ENCODE results near the gene TCF4.

Gene TCF4

DNA sequence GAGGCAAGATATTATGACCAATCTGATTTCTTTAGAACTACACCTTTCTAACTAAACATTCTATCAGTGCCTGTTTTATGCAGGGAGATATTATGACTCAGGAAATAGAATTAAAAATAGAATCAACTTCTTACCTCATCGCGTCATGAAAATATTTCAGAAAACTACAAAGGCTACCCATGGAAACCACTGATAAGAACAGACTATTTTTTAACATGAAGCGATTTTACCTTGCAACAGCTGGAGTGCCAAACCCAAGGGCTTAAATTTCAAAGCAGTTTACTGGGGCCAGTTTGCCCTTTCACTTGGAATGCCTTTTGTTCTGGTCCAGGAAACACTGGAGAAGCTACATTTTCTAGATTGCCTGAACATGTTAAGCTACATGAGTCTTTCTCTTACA is 323.9 kb downstream of the TCF4 start:
- DNase-seq (ENCODE audit: low read depth in 2 of 2), result no peak

DNA sequence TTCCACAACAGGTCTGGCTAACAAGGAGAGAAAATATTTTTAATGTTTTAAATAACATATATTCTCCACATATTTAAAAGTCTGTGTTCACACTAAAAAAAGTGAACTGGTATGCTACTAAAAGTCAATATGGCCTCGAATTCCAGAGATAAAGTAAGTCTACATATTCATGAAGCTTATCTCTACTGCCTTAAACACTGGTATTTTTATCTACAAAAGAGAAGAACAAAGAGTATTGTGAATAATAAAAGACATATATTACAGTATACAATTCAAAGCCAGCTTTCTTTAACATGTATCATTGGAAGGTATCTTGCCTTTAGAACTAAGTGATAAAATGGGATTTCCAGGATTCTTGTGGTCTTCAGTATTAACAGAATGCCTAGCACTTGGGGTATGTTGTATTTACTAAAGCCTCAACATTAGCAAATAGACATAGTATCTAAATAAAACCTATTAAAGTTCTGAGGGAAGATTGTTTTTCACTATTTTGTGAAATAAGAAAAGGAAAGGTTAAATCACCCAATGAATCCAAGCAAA is 325.9 kb downstream of the TCF4 start:
- DNase-seq (ENCODE audit: low read depth in 2 of 2), result no peak

DNA sequence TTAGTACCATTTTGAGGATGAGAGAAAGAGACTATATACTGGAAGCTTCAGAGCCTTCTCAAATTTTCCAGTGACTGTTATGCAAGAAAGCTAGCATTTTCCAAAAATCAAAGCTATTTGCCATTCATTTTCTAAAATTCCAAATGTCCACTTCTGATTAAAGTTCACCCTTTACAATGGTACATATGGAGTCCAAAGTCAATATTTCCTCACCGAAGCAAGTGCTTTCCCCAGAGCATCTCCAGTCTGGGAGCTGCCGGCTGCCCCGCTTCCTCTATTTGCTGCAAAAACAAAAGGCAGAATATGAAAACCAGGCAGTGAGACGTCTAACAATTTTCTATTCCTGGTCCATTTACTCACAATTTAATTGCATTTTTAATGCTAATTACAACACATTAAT is 326.7 kb downstream of the TCF4 start:
- no peak for DNase-seq (ENCODE audit: low read depth in 2 of 2)

DNA sequence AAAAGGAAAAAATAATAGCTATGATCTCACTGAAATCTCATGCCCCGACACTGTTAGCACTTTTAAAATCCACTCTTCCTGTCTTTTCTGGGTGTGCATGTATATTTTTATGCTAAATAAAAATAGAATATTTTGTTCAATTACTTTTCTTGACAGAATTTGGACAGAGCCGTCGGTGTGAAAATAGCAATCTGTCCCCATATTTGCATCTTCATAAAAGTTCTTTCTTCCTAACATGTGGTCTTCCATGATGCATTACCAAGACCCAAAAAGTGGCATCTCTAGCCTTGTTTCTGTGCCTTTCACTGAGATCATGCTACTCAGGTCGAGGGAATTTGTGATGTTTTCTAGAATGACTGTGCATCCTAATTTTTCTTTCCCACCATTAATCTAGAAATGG is 329.9 kb downstream of the TCF4 start:
- DNase-seq (ENCODE audit: low read depth in 2 of 2), result no peak

DNA sequence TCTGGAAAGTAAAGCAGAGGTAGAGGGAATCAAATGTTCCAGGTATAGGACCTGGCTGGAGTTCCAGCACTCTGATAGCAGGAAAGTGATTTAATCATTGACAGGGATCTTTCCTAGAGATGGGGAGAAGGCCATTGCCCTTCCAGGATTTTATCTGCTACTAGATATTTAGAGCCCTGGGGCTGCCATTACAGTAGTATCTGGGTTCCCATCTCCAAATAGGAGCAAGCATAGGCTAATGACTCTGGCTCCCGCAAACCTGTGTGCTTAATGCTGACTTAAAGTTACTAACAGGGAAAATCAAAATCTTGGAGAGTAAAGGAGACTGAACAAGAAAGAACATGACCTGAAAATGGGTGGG is 331.1 kb downstream of the TCF4 start:
- DNase-seq (ENCODE audit: low read depth in 2 of 2), result no peak

DNA sequence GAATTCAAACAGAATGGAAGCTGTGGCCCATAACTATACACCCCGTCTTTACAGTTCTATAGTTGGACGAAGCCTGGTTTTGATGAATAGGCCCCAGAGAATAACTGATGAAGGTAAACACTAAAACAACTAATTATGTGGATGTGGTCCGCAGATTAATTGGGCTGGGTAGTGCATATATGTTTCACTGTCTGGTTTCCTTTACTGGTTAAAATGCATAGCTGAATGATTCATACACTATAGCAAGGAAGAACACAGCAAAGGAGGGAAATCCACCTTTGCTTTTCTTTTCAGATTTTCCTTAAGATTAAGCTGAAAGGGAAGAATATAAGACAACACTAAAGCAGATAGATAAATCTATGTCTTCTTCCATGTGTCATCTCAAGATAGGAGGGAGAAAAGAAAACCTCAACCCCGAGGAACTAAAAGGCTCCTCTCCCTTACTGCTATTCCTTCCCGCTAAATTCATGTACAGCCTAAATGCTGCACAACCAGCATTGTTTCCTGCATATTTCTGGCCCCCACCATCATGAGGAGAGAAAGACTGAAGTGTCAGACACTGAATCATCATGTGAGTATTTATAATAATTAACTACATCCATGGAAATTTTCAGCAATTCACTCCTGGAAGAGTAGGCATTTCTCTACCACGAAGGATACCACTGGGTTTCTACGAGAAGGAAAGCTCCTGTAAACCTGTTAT is 331.6 kb downstream of the TCF4 start:
- no peak for DNase-seq (ENCODE audit: low read depth in 2 of 2)

DNA sequence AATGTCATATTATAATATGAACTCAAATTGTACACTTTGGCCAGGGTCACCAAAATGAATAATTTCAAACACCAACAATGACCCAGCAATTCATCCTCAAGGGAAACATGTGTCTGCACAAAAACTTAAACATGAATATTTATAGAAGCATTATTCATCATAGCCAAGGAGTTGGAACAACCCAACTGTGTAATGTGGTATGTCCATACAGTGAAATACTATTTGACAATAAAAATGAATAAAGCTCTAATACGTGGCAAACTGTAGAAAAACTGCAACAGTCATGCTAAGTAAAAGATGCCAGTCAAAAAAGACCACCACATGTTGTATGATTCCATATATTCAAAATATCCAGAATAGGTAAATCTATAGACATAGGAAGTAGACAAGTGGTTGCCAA is 334.2 kb downstream of the TCF4 start:
- DNase-seq (ENCODE audit: low read depth in 2 of 2), result no peak

DNA sequence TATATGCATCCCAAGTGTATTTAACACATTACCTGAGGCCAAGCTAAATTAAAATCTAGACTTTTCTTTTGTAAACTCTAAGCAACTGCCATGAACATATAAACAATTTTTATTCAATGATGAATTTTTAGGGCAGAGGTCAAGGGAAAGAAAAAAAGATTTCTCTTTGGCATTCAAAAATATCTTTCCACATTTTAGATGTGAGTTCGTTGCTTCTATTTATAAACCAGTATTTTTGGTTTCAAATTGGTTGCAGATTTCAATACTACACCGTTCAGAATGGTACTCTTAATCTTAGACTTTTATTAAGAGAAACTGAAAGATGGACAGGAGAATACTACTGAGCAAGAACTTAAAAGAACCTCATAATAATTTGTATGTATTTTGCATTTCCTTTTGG is 335.1 kb downstream of the TCF4 start:
- DNase-seq (ENCODE audit: low read depth in 2 of 2), result no peak

DNA sequence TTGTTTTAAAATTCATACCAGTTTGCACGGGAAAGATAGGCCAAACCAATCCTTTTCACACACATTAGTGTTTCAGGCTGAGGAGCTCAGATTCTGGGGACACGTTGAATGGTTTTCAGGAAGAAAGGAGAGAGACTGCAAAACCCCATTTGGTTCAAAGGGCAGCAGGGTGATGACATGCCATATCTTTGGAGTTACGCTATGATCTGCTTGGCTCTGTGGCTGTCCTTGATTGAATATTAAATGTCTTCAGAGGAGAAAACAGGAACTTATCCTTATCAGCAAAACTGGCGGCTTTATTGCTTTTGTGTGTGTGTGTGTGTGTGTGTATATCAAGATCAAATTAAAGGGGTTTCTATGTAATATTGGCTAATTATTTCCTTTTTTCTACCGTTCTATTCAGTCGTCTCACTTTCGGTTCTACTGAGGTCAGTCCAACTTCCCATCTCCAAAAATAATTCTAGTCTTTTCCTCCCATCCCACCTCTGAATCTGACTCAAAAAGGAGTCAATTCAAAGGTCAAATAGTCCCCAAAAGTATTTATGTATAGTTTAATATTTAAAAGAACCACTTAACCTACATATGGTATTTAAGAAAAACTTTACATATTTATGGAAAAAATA is 335.8 kb downstream of the TCF4 start:
- no peak for DNase-seq (ENCODE audit: low read depth in 2 of 2)

DNA sequence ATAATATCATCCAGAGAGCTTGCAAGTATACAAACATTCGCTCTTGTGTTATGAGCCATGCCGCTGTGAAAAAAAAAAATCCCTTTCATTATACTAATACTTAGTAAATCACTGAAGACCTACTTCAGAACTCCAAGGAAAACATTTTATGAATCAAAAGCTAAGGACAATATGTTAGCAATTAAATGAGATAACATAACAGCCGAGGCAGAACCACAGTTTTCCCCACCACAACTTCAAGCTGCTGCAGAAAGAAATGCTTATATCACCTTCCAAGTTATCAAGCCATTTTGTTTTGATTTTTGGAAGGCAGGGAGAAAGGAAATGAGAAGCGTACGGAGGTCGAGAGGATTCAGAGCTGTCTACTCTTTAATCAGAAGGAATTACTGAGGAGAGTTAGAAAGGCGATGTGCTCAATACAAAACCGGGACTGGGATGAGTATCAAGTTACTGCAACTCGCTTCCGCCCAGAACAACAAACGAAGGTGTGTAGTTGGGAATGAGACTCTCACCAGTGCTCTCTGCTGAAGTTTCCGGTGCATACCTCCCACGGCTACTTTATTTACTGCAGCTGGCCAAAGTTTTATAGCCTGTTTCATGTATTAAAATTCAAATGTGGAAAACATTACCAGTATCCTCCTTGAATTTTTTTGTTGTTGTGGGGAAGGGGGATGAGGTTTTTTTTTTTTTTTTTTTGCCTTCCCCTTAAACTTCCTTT is 336.6 kb downstream of the TCF4 start:
- DNase-seq (ENCODE audit: low read depth in 2 of 2), result no peak

DNA sequence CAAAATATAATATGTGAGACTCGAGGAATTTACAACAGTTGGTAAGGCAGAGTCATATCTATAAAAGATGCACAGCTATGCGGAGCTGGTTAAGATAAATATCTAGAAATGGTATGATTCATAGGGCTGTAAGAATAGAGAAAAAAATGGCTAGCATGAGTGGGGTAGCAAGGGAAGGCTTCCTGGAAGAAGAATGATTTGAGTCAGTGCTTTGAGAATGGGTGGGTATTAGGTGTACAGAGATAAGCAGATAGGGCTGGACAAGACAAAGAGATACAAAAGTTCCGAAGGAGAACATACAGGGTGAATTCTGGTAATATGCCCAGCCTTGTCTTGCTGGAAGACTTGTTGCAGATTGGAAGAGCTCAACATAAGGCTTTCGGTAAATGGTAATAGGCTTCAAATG is 337.2 kb downstream of the TCF4 start:
- no peak for DNase-seq (ENCODE audit: low read depth in 2 of 2)

DNA sequence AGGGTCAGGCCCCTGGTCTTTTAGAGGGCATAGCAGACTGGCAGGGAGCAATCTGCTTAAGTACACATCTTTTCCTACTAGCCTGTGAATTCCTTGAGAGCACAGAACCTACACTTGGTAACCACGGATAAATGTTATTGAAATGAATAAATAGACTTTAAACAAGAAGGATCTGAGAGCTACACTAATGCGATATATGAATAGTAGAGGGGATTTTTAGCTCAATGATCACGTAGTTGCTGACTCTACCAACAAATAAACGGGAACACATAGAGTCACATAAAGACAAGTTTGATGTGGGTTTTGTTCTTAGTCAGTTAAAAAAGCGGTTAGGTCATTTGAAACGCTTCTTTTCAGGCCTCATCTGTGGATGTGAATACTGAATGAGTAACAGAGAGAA is 338.4 kb downstream of the TCF4 start:
- DNase-seq (ENCODE audit: low read depth in 2 of 2), result no peak

DNA sequence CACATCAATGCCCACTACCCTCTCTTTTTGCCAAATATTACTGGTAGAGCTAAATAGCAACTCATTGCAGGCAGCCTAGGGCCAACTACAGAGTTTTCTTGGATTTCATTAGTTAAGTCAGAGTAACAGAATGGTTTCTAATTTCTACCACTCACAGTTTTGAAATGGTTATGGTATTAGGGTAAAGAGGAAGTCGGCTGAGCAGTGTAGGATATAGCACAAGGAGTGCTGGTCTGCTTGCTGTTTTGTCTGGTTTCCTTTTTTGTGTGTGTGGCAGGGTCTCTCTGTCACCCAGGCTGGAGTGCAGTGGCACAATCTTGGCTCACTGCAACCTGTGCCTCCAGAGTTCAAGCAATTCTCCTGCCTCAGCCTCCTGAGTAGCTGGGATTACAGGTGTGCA is 339.5 kb downstream of the TCF4 start:
- DNase-seq (ENCODE audit: low read depth in 2 of 2), result no peak

DNA sequence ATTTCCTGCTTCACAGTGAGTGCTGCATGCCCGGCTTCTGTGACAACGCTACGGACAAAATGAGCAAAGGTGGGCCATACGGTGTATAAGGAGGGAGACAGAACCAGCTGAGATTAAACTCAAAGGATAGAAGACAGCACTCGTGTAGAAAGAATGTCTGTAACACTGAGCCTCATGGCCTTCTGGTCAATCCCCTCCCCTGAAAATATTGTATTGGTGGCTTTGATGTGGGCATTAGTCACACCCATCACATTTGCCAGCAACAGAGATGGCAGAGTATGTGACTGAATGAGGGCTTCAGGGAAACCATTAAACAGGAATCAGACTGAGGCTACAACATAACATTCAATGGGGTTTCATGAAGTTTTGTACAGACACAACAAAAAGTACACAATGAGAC is 341.0 kb downstream of the TCF4 start:
- no peak for DNase-seq (ENCODE audit: low read depth in 2 of 2)

DNA sequence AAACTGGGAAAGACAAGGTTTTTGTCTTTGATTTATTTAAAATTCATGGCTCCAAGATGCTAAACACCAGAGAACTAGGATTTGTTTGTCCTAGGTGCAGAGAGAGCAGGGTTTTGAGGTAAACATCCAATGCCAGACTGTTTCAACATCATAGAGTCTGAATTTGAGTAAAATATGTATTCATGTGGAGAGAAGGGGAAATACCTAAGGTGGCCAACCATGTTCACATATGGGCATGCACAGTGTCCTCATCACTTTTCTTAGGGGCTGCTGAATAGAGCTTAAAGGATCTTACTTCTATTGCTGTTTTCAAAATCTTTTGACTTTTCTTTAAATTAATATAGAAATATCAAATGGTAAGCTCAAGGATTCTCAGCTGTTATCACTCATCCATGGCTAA is 341.7 kb downstream of the TCF4 start:
- DNase-seq (ENCODE audit: low read depth in 2 of 2), result no peak

DNA sequence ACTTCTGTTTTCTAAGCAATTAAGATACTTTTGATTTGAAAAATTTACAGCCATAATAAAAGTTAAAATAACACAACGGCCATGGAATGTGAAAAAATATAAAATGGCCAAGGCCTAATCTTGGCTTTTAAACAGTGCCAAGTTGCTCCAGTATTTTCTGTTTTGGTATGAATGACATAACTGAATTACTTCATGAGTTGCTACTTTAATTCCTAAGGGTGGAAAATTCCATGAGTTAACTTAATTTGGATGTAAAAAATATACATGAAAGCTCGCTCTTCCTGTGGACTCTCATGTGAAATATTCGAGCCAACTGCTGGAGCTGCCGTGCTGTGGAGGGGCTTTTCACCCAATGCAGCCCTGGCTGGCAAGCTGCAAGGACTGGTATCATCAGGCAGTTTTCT is 342.8 kb downstream of the TCF4 start:
- no peak for DNase-seq (ENCODE audit: low read depth in 2 of 2)

DNA sequence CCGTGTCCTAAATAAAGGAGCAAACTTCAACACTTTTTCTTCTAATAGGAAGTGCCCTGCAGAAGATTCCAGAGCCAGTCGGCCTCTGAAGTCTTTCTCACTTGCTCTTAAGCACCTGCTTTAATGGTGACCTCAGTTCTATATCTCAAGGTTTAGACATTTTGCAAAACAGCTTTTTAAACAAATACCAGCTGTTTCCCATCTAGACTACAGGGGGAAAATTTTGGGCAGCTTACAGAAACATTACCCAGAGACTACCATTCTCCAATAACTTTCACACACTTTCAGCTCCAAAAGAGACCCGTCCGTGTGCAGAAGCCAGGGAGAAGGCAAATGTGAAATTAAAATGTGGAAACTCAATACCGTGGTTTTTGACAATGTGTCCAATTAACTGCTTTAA is 343.4 kb downstream of the TCF4 start:
- DNase-seq (ENCODE audit: low read depth in 2 of 2), result no peak

DNA sequence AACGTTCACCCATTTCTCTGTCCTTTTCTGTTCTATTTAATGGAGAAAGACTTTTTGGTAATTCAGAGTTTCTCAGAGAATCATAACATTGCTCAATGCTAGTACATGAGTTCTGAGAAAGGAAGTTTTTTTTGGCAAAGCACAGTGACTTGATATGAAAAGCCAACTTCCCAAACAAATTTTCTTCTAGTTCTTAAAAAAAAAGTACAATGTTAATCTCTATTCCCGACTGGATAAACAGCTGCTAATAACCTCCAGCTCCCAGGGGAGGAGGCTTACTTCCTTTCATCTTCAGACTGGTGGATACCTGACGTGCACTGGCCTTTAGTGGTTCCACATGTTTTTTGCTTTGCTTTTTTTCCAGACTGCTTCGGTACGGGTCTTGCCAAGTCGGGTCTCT is 344.1 kb downstream of the TCF4 start:
- no peak for DNase-seq (ENCODE audit: low read depth in 2 of 2)

DNA sequence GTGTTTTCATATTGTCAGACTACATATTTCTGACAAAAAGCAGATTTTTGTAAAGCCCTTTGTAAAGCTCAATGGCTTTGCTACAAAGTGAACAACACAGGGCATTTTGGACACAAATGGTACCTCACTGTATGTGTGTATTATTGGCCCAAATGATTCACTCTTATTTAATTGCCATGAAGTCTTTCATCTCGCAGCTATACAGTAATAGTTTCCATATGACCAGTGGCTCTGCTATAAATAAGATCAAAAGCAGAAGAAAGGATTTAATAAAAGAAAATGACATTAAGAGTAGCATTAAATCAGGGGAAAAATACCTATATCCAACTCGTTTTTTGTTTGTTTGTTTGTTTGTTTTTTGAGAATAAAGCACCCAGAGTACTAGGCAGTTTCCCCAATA is 344.7 kb downstream of the TCF4 start:
- no peak for DNase-seq (ENCODE audit: low read depth in 2 of 2)

DNA sequence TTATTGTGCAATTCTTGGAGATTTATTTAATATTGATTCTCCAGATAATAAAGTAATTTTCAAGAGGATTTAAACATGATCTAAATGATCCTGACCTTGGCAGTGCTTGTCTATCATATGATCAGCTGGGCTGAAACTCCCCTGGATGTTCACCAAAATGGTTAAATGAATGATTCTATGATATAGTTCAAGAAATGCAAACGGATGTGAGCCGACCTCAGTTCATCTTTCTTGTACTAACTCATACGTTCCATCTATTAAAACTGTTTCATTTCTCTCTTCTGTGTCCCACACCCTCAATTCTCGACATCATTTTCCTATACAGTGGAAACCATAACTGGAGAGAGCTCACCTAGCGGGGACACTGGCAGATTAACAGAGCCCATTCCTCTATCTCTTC is 347.0 kb downstream of the TCF4 start:
- no peak for DNase-seq (ENCODE audit: low read depth in 2 of 2)

DNA sequence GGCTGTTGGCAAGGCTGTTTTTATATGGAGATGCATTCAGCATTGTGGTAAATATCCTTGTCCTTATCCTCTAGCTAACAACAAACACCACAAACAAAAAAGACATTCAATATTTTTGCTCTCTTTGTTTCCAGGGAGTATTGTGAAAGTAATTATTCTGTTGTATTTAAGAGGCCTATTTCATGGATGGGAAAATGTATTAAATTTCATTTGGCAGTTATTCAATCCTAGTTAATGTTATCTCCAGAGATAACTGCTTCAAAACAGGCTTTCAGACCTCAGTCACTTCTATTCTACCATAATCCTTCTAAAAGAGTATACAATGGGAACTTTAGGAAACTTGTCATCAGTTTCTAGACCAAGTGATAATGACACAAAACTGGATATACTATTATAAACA is 348.3 kb downstream of the TCF4 start:
- DNase-seq (ENCODE audit: low read depth in 2 of 2), result no peak

DNA sequence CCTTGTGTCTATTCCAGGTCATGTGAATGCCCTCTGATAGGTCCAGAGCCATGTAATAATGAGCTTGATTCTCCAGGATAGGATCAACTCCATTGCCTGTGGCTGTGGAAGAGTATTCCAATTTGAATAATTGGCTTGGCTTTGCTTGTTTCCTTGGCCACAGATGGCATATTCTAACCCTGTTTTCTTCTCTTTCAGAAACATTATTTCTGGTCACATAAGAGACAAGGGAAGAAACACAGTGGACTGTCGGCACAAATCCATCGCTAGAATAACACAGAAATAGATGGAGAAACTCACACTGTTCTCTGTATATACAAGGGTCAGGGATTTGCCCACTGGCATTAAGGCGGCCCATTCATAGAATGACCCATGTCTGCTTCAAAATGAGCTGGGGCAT is 350.3 kb downstream of the TCF4 start:
- DNase-seq (ENCODE audit: low read depth in 2 of 2), result no peak

Data from stimulated activated CD8-positive, alpha-beta memory T cell treated with anti-CD3 and anti-CD28 coated beads, Interleukin-2, amount 100 ng/mL, for 1 hour (primary cell).